GM12875 (cell line): Measurements from ENCODE around the gene LHFPL2.

Experiments
- H3K4me3 ChIP-seq: one replicate; pipeline ENCODE4 v1.5.1; 2011; ENCODE audit warnings: low read depth, low read length, control low read depth
- CTCF ChIP-seq: IDR thresholded peaks from 2 replicates; pipeline ENCODE4 v1.5.1; 2011; ENCODE audit warnings: low read depth, mild to moderate bottlenecking, control low read depth, inconsistent platforms, low read length, moderate library complexity, borderline replicate concordance; ENCODE audit not compliant: insufficient read depth

The LHFPL2 gene

GRCh38 chr5:78490709-78491485 lies 157.7 kb downstream of the LHFPL2 start:
- no peak overlapping the region for H3K4me3 ChIP-seq
- TF ChIP-seq CTCF = no peak

GRCh38 chr5:78487846-78488245 lies 160.7 kb downstream of the LHFPL2 start:
- no peak overlapping the region for H3K4me3 ChIP-seq
- TF ChIP-seq CTCF = no peak

GRCh38 chr5:78486218-78486617 lies 162.4 kb downstream of the LHFPL2 start:
- no peak overlapping the region for H3K4me3 ChIP-seq
- TF ChIP-seq CTCF = no peak

GRCh38 chr5:78483809-78484521 lies 164.6 kb downstream of the LHFPL2 start:
- no peak for TF ChIP-seq CTCF
- no peak overlapping the region for H3K4me3 ChIP-seq

GRCh38 chr5:78482948-78483347 lies 165.6 kb downstream of the LHFPL2 start:
- TF ChIP-seq CTCF = no peak
- H3K4me3 ChIP-seq = no peak overlapping the region

- no peak overlapping the region for H3K4me3 ChIP-seq
- TF ChIP-seq CTCF = no peak
Observed at GRCh38 chr5:78476795-78477194, 171.8 kb downstream of the LHFPL2 start.

- TF ChIP-seq CTCF = no peak
- H3K4me3 ChIP-seq = no peak overlapping the region
Observed at GRCh38 chr5:78475370-78475769, 173.2 kb downstream of the LHFPL2 start.
